ENCODE data around the gene POLE2. TPM values are rescaled to one million over a fixed set of nuclear protein-coding genes. Genes with fewer than 3 reads are reported as not detected.
"Not testable (repeated sequence)": the region's sequence is repeated elsewhere in the genome, so short reads cannot be mapped to it uniquely, and the experiment has no call there.

POLE2 gene
- total RNA-seq, 1 donor from 2014 or later: 8.0 TPM

GRCh38 chr14:49620182-49621113 is 67.6 kb downstream of the POLE2 start, which contains the start of the genes MGAT2 and RPL36AL:
Gene MGAT2 (plus strand): TSS chr14:49620799. CDS start chr14:49621269, 470 bp downstream.
Gene RPL36AL (minus strand): TSS chr14:49620626. CDS start chr14:49619104, 1,522 bp downstream.
- DNase-seq (ENCODE audit: extremely low read depth, low read depth, low spot score): peak; percentile 90

DNA sequence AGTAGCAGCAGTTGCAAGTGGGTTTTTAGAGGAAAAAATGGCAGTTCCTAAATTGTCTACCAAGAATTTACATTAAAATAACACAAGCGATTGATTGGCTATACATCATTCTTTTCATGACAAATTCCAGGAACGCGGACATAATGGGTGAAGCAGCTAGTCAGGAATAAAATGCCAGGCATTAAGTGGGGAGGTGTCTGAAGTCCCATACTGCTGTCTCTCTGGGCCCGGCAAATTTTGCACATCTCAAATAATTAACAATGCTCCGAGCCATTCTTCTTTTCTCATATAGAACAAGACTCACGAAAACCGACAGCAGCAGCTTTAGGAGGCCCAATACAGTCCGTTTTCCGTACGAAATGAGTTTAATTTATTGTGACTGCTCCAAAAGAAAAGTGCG is 68.3 kb downstream of the POLE2 start:
- DNase-seq (ENCODE audit: extremely low read depth, low read depth, low spot score): no peak

DNA sequence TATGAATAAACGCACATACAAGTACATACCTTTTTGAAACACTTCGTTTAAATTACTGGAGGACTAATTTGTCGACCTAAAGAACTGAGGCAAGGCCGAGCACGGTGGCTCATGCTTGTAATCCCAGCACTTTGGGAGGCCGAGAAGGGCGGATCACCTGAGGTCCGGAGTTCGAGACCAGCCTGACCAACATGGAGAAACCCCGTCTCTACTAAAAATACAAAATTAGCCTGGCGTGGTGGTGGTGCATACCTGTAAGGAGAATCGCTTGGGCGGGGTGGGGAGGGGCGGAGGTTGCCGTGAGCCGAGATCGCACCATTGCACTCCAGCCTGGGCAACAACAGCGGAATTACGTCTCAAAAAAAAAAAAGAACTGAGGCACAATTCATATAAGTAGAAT is 68.7 kb downstream of the POLE2 start:
- DNase-seq (ENCODE audit: extremely low read depth, low read depth, low spot score): not testable (repeated sequence)

DNA sequence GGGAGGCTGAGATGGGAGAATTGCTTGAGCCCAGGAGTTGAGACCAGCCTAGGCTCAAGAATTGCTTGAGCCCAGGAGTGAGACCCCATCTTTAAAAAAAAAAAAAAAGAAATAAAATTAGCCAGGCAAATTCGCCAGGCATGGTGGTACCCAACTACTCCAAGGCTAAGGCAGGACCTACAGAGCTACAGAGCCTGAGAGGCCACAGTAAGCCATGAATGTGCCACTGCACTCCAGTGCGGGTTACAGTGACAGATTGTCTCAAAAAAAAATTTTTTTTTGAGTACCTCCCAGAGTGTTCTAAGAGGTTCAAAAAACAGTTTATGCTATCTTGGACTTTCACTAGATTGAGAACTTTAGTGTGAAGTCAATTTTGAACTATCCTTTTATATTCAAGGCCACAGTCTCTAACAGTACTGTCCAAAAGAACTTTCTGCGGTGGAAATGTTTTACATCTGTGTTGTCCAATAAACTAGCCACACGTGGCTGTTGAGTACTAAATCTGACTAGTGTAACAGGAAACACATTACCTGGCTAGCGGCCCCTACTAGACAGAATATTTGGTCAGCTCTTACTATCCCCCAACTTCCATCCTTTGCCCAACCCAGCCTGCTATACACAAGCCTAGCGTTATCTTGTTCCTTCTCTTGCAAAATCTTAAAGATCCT is 70.0 kb downstream of the POLE2 start:
- no peak for DNase-seq (ENCODE audit: extremely low read depth, low read depth, low spot score)

- no peak for DNase-seq (ENCODE audit: extremely low read depth, low read depth, low spot score)
These were observed 72.2 kb downstream of the POLE2 start for GRCh38 chr14:49615776-49616175.

DNA sequence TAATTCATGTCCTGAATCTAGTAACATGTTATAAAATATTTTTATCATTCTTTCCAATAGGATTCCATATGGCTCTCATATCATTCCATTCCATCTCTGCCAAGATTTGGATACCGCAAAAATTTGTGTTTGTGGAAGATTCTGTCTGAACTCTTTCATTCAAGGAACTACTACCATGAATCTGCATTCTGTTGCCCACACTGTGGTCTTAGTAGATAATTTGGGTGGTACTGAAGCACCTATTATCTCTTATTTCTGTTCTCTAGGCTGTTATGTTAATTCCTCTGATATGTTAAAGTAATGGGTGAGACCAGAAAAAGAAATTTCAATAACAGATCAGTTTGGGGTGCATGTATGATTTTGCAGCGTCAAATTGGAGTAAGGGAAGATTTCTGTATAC is 73.8 kb downstream of the POLE2 start:
- DNase-seq (ENCODE audit: extremely low read depth, low read depth, low spot score): no peak

DNA sequence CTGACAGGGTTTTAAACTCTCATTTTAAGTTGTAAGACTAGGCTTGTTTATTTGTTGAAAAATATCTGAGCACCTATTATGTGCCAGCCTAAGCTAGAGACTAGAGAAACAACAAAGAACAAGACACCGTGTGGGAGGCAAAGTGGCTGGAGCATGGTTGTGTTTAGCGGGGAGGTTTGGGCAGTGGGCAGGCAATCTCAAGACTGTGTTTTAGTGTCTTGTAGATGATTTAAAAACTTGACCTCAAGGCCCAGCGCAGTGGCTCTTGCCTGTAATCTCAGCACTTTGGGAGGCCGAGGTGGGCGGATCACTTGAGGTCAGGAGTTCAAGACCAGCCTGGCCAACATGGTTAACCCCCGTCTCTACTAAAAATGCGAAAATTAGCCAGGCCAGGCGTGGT is 75.3 kb downstream of the POLE2 start:
- no peak for DNase-seq (ENCODE audit: extremely low read depth, low read depth, low spot score)

DNA sequence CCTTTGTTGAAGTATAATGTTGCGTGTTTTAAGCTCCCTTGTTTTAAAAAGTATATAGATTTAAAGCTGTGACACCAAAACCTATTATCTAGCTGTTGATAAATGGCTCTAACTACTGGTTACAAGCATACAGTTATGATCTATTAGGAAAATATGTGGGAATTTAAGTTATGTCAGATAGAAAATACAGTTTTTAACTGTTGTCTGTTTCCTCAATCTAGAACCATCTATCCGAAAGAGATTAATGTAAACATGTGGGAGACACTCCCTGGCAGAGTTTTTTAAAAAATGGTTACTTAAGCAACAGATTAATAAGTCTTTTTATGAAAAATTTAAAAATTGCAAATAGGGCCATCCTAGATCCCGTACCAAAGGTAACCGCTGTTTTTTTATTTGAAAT is 75.8 kb downstream of the POLE2 start:
- DNase-seq (ENCODE audit: extremely low read depth, low read depth, low spot score): no peak

GRCh38 chr14:49607583-49607982 is 80.4 kb downstream of the POLE2 start:
- no peak for DNase-seq (ENCODE audit: extremely low read depth, low read depth, low spot score)

DNA sequence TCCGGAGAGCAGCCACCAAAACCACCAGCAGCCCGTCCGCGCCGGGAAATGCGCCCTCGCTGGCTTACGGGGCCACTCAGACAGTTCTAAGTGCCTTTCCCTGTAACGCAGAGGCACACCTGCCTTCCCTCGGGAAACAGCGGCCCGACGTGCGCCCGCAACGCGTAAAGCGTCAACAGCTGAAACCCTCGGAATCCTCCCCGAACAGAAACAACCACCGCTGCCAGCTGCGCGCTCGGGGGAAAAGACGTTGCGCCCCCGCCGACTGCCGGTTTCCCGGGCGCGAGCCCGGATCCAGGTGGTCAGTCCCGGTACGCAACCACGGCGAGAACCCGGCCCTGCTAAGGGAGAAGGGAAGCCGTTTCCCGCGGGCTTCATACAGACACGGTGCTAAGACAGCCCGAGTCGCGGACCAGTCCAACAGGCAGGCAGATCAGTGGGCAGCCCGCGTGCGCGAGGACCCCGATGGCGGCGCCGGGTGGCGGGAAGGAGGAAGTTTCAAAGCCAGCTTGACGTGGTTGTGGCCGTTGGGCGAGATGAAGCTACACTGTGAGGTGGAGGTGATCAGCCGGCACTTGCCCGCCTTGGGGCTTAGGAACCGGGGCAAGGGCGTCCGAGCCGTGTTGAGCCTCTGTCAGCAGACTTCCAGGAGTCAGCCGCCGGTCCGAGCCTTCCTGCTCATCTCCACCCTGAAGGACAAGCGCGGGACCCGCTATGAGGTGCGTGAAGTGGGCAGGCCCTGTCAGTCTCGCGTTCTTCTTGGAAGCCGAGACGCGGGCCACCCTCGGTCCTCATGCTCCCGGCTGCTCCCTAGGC is 89.3 kb downstream of the POLE2 start, which contains the start of gene LRR1:
LRR1 (plus strand) TSS at position 456 of the 816 bp plus-strand sequence; CDS start at position 537, 81 bp downstream.
- DNase-seq (ENCODE audit: extremely low read depth, low read depth, low spot score): no peak

GRCh38 chr14:49598189-49598484 is 89.9 kb downstream of the POLE2 start:
- no peak for DNase-seq (ENCODE audit: extremely low read depth, low read depth, low spot score)

DNA sequence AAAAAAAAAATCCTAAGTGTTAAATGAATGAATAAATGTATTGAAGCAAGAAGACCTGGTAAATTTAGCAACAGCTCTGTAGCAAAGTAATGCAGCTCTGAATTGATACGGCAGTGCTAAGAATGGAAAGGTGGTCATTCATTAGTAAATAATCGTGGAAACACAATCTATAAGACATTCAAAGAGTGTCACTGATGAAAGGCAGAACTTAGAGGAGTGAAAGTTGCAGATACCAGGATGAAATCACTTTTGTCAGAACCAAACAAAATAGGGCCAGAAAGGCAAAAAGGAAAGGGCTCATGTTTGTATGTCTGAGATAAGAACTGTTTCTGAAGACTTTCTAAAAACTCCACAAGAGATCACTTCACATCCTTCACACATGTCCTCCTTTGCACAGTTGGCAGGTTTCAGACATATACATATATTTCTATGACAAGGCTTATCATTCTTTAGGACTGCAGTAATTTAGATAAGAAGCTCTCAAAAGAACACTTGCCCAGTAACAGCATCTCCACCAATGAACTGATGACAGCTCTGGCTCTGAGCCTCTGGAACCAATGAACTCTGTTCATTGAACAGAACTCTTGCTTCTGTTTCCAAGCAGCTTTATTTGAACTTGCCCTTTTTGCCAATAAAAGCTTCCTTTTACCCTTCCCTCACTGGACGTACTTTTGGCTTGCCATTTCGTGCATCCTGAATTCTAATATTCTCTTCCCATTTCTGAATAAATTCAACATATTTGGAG is 93.5 kb downstream of the POLE2 start:
- no peak for DNase-seq (ENCODE audit: extremely low read depth, low read depth, low spot score)

Other genes with a start within 250 kb of the POLE2 start
- gene RPS29, start 101.8 kb downstream of the POLE2 start, total RNA-seq: 3,628 and 10,312 TPM in 2 replicates
- gene LRR1, start 89.3 kb downstream of the POLE2 start, total RNA-seq: 8.3 and 9.4 TPM in 2 replicates
- gene RPL36AL, start 67.6 kb downstream of the POLE2 start, total RNA-seq: 203 and 224 TPM in 2 replicates
- 69.7 and 71.0 TPM in 2 replicates for gene MGAT2, start 67.4 kb downstream of the POLE2 start, total RNA-seq
- gene DNAAF2, start 53.0 kb downstream of the POLE2 start, total RNA-seq: 9.4 and 9.8 TPM in 2 replicates
- gene KLHDC1, start 4.9 kb upstream of the POLE2 start, total RNA-seq: 0.82 and 1.3 TPM in 2 replicates
- 28.6 and 37.8 TPM in 2 replicates for gene KLHDC2, start 79.9 kb upstream of the POLE2 start, total RNA-seq
- gene NEMF, start 164.6 kb upstream of the POLE2 start, total RNA-seq: 25.1 and 59.4 TPM in 2 replicates
- 73.9 and 74.7 TPM in 2 replicates for gene ARF6, start 204.9 kb upstream of the POLE2 start, total RNA-seq